ENCODE data around the gene HK1.

HK1 gene

GRCh38 chr10:69337296-69338132 is 59.2 kb downstream of the HK1 start:
- Histone ChIP-seq H4K20me1 (ENCODE audit: insufficient read depth, low read length) (no peaks in the 10 kb centered on the region), H3F3A (ENCODE audit: insufficient read depth, low read length) (no peaks in the 10 kb centered on the region), H3K4me3 (ENCODE audit: low read depth, low read length, poor library complexity, severe bottlenecking) (no peak overlapping the region), H3K9me2 (ENCODE audit: low read depth, low read length) (no peaks in the 10 kb centered on the region), H3K27ac (ENCODE audit: low read depth, low read length, poor library complexity, severe bottlenecking) (no peak overlapping the region), H3K27me3 (ENCODE audit: insufficient read depth, low read length) (no peaks in the 10 kb centered on the region), H3K9me3 (ENCODE audit: low read length) (no peaks in the 10 kb centered on the region), H3K9ac (ENCODE audit: low read length) (no peak overlapping the region), H3K36me3 (ENCODE audit: insufficient read depth, low read length) (no peaks in the 10 kb centered on the region; the same call in 1 of the 2 replicates), H3K4me2 (ENCODE audit: low read length) (no peak overlapping the region), H3K79me2 (ENCODE audit: insufficient read depth, low read length) (peaks cover 16% of the 10 kb centered on the region), H2AFZ (ENCODE audit: low read length) (no peak overlapping the region), H3K4me1 (ENCODE audit: insufficient read depth, low read length, severe bottlenecking) (peaks cover 45% of the 10 kb centered on the region)
- TF ChIP-seq CTCF (IDR thresholded peaks at IDR 0.05; ENCODE audit: low read length), result no peak

GRCh38 chr10:69338133-69338456 is 59.8 kb downstream of the HK1 start:
- H4K20me1 ChIP-seq (ENCODE audit: insufficient read depth, low read length), result no peaks in the 10 kb centered on the region
- no peak overlapping the region for H2AFZ ChIP-seq (ENCODE audit: low read length)
- H3F3A ChIP-seq (ENCODE audit: insufficient read depth, low read length), result no peaks in the 10 kb centered on the region
- peaks cover 45% of the 10 kb centered on the region for H3K4me1 ChIP-seq (ENCODE audit: insufficient read depth, low read length, severe bottlenecking)
- no peak for TF ChIP-seq CTCF (IDR thresholded peaks at IDR 0.05; ENCODE audit: low read length)
- TF ChIP-seq EZH2 (IDR thresholded peaks at IDR 0.05; ENCODE audit: borderline replicate concordance, low read length), result no peak
- peaks cover 16% of the 10 kb centered on the region for H3K79me2 ChIP-seq (ENCODE audit: insufficient read depth, low read length)
- H3K4me2 ChIP-seq (ENCODE audit: low read length), result no peak overlapping the region
- no peak overlapping the region for H3K4me3 ChIP-seq (ENCODE audit: low read depth, low read length, poor library complexity, severe bottlenecking)
- no peaks in the 10 kb centered on the region for H3K9me2 ChIP-seq (ENCODE audit: low read depth, low read length)
- H3K27ac ChIP-seq (ENCODE audit: low read depth, low read length, poor library complexity, severe bottlenecking), result no peak overlapping the region
- H3K27me3 ChIP-seq (ENCODE audit: insufficient read depth, low read length), result no peaks in the 10 kb centered on the region
- H3K9ac ChIP-seq (ENCODE audit: low read length), result no peak overlapping the region; the same call in 1 of the 2 replicates
- H3K9me3 ChIP-seq (ENCODE audit: low read length), result no peaks in the 10 kb centered on the region
- no peaks in the 10 kb centered on the region; the same call in 1 of the 2 replicates for H3K36me3 ChIP-seq (ENCODE audit: insufficient read depth, low read length)

GRCh38 chr10:69338547-69339450 is 60.5 kb downstream of the HK1 start:
- Histone ChIP-seq H3K79me2 (ENCODE audit: insufficient read depth, low read length) (peaks cover 16% of the 10 kb centered on the region), H3K27ac (ENCODE audit: low read depth, low read length, poor library complexity, severe bottlenecking) (peak overlapping the region; percentile 13), H3K9ac (ENCODE audit: low read length) (no peak overlapping the region; the same call in 1 of the 2 replicates), H2AFZ (ENCODE audit: low read length) (no peak overlapping the region), H3K4me3 (ENCODE audit: low read depth, low read length, poor library complexity, severe bottlenecking) (no peak overlapping the region), H3K9me3 (ENCODE audit: low read length) (no peaks in the 10 kb centered on the region), H3K4me2 (ENCODE audit: low read length) (no peak overlapping the region), H3K9me2 (ENCODE audit: low read depth, low read length) (no peaks in the 10 kb centered on the region), H3F3A (ENCODE audit: insufficient read depth, low read length) (no peaks in the 10 kb centered on the region), H3K27me3 (ENCODE audit: insufficient read depth, low read length) (no peaks in the 10 kb centered on the region), H3K4me1 (ENCODE audit: insufficient read depth, low read length, severe bottlenecking) (peaks cover 45% of the 10 kb centered on the region), H4K20me1 (ENCODE audit: insufficient read depth, low read length) (no peaks in the 10 kb centered on the region), H3K36me3 (ENCODE audit: insufficient read depth, low read length) (peaks cover 4% of the 10 kb centered on the region; the same call in 1 of the 2 replicates)
- TF ChIP-seq EZH2 (IDR thresholded peaks at IDR 0.05; ENCODE audit: borderline replicate concordance, low read length), result no peak
